Endodermal cell (in vitro differentiated cells): ENCODE data around the gene GNG13. TPM values are rescaled to one million over a fixed set of nuclear protein-coding genes. Genes with fewer than 3 reads are reported as not detected.

Source experiments
- DNase-seq: peaks from one replicate; pipeline ENCODE4 v3.0.0-alpha.2; 2017
- H3K27ac ChIP-seq: 2 replicates; pipeline ENCODE4 v1.5.1; 2013; ENCODE audit warnings: mild to moderate bottlenecking, low read depth, low read length, moderate library complexity
- H3K27me3 ChIP-seq: 2 replicates; pipeline ENCODE4 v1.6.1; 2013; ENCODE audit warnings: mild to moderate bottlenecking, low read length, moderate library complexity; ENCODE audit not compliant: insufficient read depth, control insufficient read depth, poor library complexity, severe bottlenecking
- H3K36me3 ChIP-seq: 2 replicates; pipeline ENCODE4 v1.7.0; 2013; ENCODE audit warnings: mild to moderate bottlenecking, low read length, moderate library complexity; ENCODE audit not compliant: control insufficient read depth, insufficient read depth
- H3K4me1 ChIP-seq: one replicate; pipeline ENCODE4 v1.7.0; 2013; ENCODE audit warnings: low read length; ENCODE audit not compliant: control insufficient read depth, insufficient read depth
- H3K4me3 ChIP-seq: 2 replicates; pipeline ENCODE4 v1.5.1; 2013; ENCODE audit warnings: mild to moderate bottlenecking, low read length, moderate library complexity
- H3K9ac ChIP-seq: 2 replicates; pipeline ENCODE4 v1.6.1; 2013; ENCODE audit warnings: mild to moderate bottlenecking, low read length, moderate library complexity; ENCODE audit not compliant: poor library complexity, severe bottlenecking; ENCODE audit errors: extremely low read depth
- H3K9me3 ChIP-seq: 2 replicates; pipeline ENCODE4 v1.6.1; 2013; ENCODE audit warnings: mild to moderate bottlenecking, low read length, moderate library complexity; ENCODE audit not compliant: control insufficient read depth
- H3K27ac Mint-ChIP-seq: 2 replicates; pipeline ENCODE4 v1.8.0; 2020; ENCODE audit warnings: mixed read lengths
- H3K27me3 Mint-ChIP-seq: 2 replicates; pipeline ENCODE4 v1.8.0; 2021; ENCODE audit warnings: mild to moderate bottlenecking, mixed read lengths; ENCODE audit not compliant: insufficient read depth
- H3K36me3 Mint-ChIP-seq: 2 replicates; pipeline ENCODE4 v1.8.0; 2020; ENCODE audit warnings: low read depth, mixed read lengths
- H3K4me1 Mint-ChIP-seq: 2 replicates; pipeline ENCODE4 v1.8.0; 2020; ENCODE audit warnings: mixed read lengths
- H3K4me3 Mint-ChIP-seq: 2 replicates; pipeline ENCODE4 v1.8.0; 2020; ENCODE audit warnings: mild to moderate bottlenecking, moderate library complexity, mixed read lengths
- H3K9me3 Mint-ChIP-seq: 2 replicates; pipeline ENCODE4 v1.8.0; 2020; ENCODE audit warnings: mild to moderate bottlenecking, mixed read lengths
- CTCF ChIP-seq: fragments of 200-600 bp; sonication (generic); conservative IDR thresholded peaks from 2 replicates; pipeline ENCODE4 v1.5.0; 2021; ENCODE audit warnings: antibody characterized with exemption, mild to moderate bottlenecking
- WGBS, 2 experiments: methylation state at CpG; one replicate each; pipeline versions ENCODE4 v1.1.5 to v1.1.7; 2013; ENCODE audit warnings: missing lambda C conversion rate in 2 of 2, mixed read lengths in 1 of 2; ENCODE audit not compliant: insufficient coverage in 1 of 2, insufficient read length in 1 of 2; 5-methylcytosine and 5-hydroxymethylcytosine counted together
- total RNA-seq, 2 donors: library from RNA; stranded (reverse); fragmentation: NEBNext Ultra II Directional in 1 of 2; extraction: Animal tissue kit (Norgen Biotek cat#: 25700) in 1 of 2; gene quantifications; 2 replicates in 1 of 2; 3 replicates in 1 of 2; pipeline ENCODE4 v1.2.1, GENCODE V29; 2021

The GNG13 gene
- total RNA-seq, 2 donors from 2014 or later = not detected

GRCh38 chr16:813204-813915, 12.8 kb upstream of the GNG13 start:
- peak overlapping the region; percentile 23 for H3K4me3 ChIP-seq
- no peak overlapping the region for H3K9ac ChIP-seq
- peak; percentile 88 for DNase-seq
- H3K9me3 ChIP-seq = no peaks in the 10 kb centered on the region
- H3K27me3 Mint-ChIP-seq = peaks cover 38% of the 10 kb centered on the region
- no peaks in the 10 kb centered on the region for H3K4me1 ChIP-seq
- no peaks in the 10 kb centered on the region for H3K36me3 ChIP-seq
- H3K27me3 ChIP-seq = peaks cover 9% of the 10 kb centered on the region
- peak; percentile 88 for TF ChIP-seq CTCF
- H3K4me1 Mint-ChIP-seq = no peaks in the 10 kb centered on the region
- H3K9me3 Mint-ChIP-seq = peaks cover 5% of the 10 kb centered on the region
- WGBS, 2 experiments = 27 to 29% methylated on average over 22 to 67 of the region's 67 CpGs
- no peaks in the 10 kb centered on the region for H3K36me3 Mint-ChIP-seq
- no peak overlapping the region for H3K27ac Mint-ChIP-seq
- H3K4me3 Mint-ChIP-seq = no peak overlapping the region
- H3K27ac ChIP-seq = no peak overlapping the region

GRCh38 chr16:808085-808386, 7.5 kb upstream of the GNG13 start:
- H3K36me3 ChIP-seq = no peaks in the 10 kb centered on the region
- Mint-ChIP-seq H3K9me3 (peaks cover 7% of the 10 kb centered on the region), H3K27me3 (peaks cover 60% of the 10 kb centered on the region), H3K27ac (peak overlapping the region; percentile 91), H3K4me1 (peaks cover 2% of the 10 kb centered on the region), H3K4me3 (peak overlapping the region; percentile 84), H3K36me3 (no peaks in the 10 kb centered on the region)
- H3K9me3 ChIP-seq = no peaks in the 10 kb centered on the region
- peak overlapping the region; percentile 83 for H3K4me3 ChIP-seq
- WGBS, 2 experiments = 42 to 62% methylated on average over 6 to 19 of the region's 19 CpGs
- no peak for DNase-seq
- H3K27me3 ChIP-seq = peaks cover 5% of the 10 kb centered on the region
- peak overlapping the region; percentile 45 for H3K9ac ChIP-seq
- no peak for TF ChIP-seq CTCF
- peak overlapping the region; percentile 32 for H3K27ac ChIP-seq
- no peaks in the 10 kb centered on the region for H3K4me1 ChIP-seq

GRCh38 chr16:807347-808084, 7.0 kb upstream of the GNG13 start:
- Mint-ChIP-seq H3K27ac (peak overlapping the region; percentile 91), H3K27me3 (peaks cover 59% of the 10 kb centered on the region)
- 36 to 47% methylated on average over 57 to 80 of the region's 80 CpGs for WGBS, 2 experiments

More at GRCh38 chr16:807347-808084, 7.0 kb upstream of the GNG13 start:
- peak overlapping the region; percentile 83 for H3K4me3 ChIP-seq
- H3K9me3 ChIP-seq = no peaks in the 10 kb centered on the region
- Mint-ChIP-seq H3K36me3 (no peaks in the 10 kb centered on the region), H3K4me1 (peaks cover 2% of the 10 kb centered on the region), H3K4me3 (peak overlapping the region; percentile 84), H3K9me3 (peaks cover 7% of the 10 kb centered on the region)
- no peaks in the 10 kb centered on the region for H3K36me3 ChIP-seq
- no peak for TF ChIP-seq CTCF
- peak overlapping the region; percentile 66 for H3K9ac ChIP-seq
- no peaks in the 10 kb centered on the region for H3K27me3 ChIP-seq
- DNase-seq = peak; percentile 97
- H3K4me1 ChIP-seq = no peaks in the 10 kb centered on the region
- H3K27ac ChIP-seq = peak overlapping the region; percentile 32
